Thymus (tissue), 11 donors: ENCODE measurements around the gene COL28A1. TPM values are rescaled to one million over a fixed set of nuclear protein-coding genes. Genes with fewer than 3 reads are reported as not detected.

Source experiments
- DNase-seq, 9 donors: peaks; one replicate each; pipeline ENCODE4 v3.0.0-alpha.2; 2013; ENCODE audit warnings: low spot score in 9 of 9, low read depth in 6 of 9, missing footprints in 1 of 9
- H3K27ac ChIP-seq, 2 donors: one replicate each; pipeline ENCODE4 v1.5.1; 2013; ENCODE audit warnings: control low read depth in 1 of 2, low read depth in 1 of 2, low read length in 1 of 2, mild to moderate bottlenecking in 1 of 2, moderate library complexity in 1 of 2
- H3K27me3 ChIP-seq, 2 donors: one replicate each; pipeline ENCODE4 v1.5.1; 2013; ENCODE audit warnings: low read length in 1 of 2; ENCODE audit not compliant: control insufficient read depth in 2 of 2, insufficient read depth in 1 of 2
- H3K36me3 ChIP-seq, 2 donors: one replicate each; pipeline ENCODE4 v1.5.1; 2013; ENCODE audit warnings: low read length in 1 of 2, mild to moderate bottlenecking in 1 of 2, moderate library complexity in 1 of 2; ENCODE audit not compliant: control insufficient read depth in 2 of 2, insufficient read depth in 2 of 2
- H3K4me1 ChIP-seq, 2 donors: one replicate each; pipeline ENCODE4 v1.5.1; 2013; ENCODE audit warnings: low read length in 2 of 2; ENCODE audit not compliant: control insufficient read depth in 2 of 2, insufficient read depth in 2 of 2
- H3K4me3 ChIP-seq, 2 donors: one replicate each; pipeline ENCODE4 v1.5.1; 2013; ENCODE audit warnings: low read length in 2 of 2, control low read depth in 1 of 2, mild to moderate bottlenecking in 1 of 2
- H3K9me3 ChIP-seq, 2 donors: one replicate each; pipeline ENCODE4 v1.5.1; 2013; ENCODE audit warnings: low read length in 1 of 2, mild to moderate bottlenecking in 1 of 2; ENCODE audit not compliant: control insufficient read depth in 2 of 2, insufficient read depth in 1 of 2
- WGBS: extraction: QIAGEN DNeasy Blood & Tissue Kit; methylation state at CpG from one replicate; pipeline ENCODE4 v1.1.7; 2013; 5-methylcytosine and 5-hydroxymethylcytosine counted together
- polyA plus RNA-seq: library from polyadenylated mRNA; stranded (reverse); fragments of 200-250 nt; gene quantifications from one replicate; pipeline ENCODE4 v1.2.3, GENCODE V29; 2013
- total RNA-seq: library from RNA; stranded (reverse); fragments of 120-200 nt; gene quantifications from one replicate; pipeline ENCODE4 v1.2.4, GENCODE V29; 2013
- donor health status: healthy.

COL28A1 gene
- total and polyA plus RNA-seq, 2 donors: 0.24 to 0.71 TPM

DNA sequence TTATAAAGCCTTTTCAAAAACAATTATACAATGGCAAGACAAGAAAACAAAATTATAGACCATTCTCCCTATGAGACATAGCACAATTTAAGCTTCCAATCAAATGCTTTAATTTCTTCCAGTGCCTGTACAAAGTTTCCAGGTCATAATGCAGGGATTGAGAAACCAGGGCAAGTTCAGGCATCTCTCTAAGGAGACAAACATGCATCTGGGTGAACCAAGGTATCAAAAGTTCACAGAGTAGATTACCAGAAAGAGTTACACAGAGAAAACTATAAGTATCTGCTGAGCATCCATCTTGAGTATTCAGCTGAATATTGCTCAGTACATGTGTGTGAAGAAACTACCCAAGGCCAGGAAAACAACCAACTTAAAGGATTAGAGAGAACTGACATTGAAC, 89.1 kb downstream of the COL28A1 start:
- H3K27ac ChIP-seq: no peak overlapping the region
- no peaks in the 10 kb centered on the region for H3K4me1 ChIP-seq
- no peaks in the 10 kb centered on the region for H3K27me3 ChIP-seq
- H3K9me3 ChIP-seq: peaks cover 0 to 2% of the 10 kb centered on the region in 2 donors
- no peak for DNase-seq
- H3K36me3 ChIP-seq: no peaks in the 10 kb centered on the region
- no peak overlapping the region for H3K4me3 ChIP-seq

DNA sequence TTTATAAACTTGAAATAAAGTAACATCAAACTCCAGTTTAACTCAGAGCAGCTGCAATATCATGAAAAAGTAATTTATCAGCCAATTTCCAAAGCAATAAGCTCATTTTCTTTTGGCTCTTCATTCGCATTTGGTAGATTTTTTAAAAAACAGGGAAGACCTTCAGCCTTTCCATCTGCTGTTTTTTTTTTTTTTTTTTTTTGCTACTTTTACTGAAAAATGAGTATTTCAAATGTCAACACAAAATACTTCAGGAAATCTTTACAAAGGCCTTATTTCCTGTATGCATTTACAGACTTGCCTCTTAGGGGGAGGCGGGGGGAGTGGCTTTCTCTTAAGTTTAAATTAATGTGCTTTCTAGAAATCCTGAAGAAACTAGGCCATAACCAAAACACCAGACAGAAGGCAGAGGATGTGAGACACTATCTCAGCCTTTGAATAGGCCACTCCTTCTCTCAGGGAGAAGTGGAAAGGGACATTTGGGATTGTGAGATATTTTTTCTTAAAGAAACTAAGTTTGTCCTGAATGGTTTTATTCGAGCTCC, 91.8 kb downstream of the COL28A1 start:
- H3K27me3 ChIP-seq: no peaks in the 10 kb centered on the region
- no peak overlapping the region for H3K4me3 ChIP-seq
- no peaks in the 10 kb centered on the region for H3K4me1 ChIP-seq
- no peak overlapping the region for H3K27ac ChIP-seq
- peak in 2 of 9 donors; percentile 2 to 30 for DNase-seq
- WGBS: 73% methylated on average over 3 of the region's 3 CpGs
- H3K9me3 ChIP-seq: peaks cover 0 to 2% of the 10 kb centered on the region in 2 donors
- H3K36me3 ChIP-seq: no peaks in the 10 kb centered on the region

DNA sequence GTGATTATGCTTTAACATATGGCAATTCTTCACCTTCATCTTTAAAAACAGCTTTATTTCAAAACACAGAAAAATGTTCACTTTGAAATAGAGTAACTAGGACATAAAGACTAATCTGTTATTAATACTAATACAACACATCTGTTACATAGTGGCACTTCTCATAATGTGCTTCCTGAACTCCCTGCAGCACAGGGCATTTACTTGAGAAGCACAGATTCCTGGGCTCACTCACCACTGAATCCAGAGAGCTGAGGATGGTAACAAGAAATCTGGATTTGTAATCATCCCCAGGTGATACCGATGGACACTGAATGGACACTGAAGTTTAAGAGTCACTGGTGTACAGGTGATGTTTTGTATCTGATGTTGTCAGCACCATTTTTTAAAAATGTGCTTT, 96.1 kb downstream of the COL28A1 start:
- H3K9me3 ChIP-seq: no peaks in the 10 kb centered on the region
- no peaks in the 10 kb centered on the region for H3K36me3 ChIP-seq

DNA sequence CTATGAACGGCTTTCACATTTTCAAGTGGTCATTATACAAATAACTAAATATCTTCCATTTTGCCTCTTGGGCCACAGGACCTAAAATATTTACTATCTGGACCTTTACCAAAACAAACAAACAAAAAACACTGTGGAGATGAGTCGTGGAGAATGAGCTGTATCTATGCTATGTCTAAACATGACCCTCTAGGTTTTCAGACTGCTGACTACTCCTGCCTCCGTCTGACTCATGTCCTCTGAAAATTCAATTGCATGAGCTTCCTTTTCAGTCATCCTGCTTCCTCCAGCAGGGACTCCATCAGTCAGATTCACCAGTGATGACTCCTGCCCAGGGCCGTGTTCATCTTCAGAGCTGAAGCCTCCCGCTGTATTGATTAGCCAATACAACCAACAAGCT, 96.8 kb downstream of the COL28A1 start:
- Histone ChIP-seq H3K9me3 (no peaks in the 10 kb centered on the region), H3K36me3 (no peaks in the 10 kb centered on the region), H3K4me3 (no peak overlapping the region), H3K4me1 (no peaks in the 10 kb centered on the region), H3K27me3 (no peaks in the 10 kb centered on the region), H3K27ac (no peak overlapping the region)
- 92% methylated on average over 5 of the region's 5 CpGs for WGBS
- no peak for DNase-seq

More for the DNA sequence above, 96.1 kb downstream of the COL28A1 start:
- no peaks in the 10 kb centered on the region for H3K4me1 ChIP-seq
- WGBS: 98% methylated on average over 1 of the region's 1 CpG
- DNase-seq: no peak
- no peaks in the 10 kb centered on the region for H3K27me3 ChIP-seq
- H3K4me3 ChIP-seq: no peak overlapping the region
- H3K27ac ChIP-seq: no peak overlapping the region

DNA sequence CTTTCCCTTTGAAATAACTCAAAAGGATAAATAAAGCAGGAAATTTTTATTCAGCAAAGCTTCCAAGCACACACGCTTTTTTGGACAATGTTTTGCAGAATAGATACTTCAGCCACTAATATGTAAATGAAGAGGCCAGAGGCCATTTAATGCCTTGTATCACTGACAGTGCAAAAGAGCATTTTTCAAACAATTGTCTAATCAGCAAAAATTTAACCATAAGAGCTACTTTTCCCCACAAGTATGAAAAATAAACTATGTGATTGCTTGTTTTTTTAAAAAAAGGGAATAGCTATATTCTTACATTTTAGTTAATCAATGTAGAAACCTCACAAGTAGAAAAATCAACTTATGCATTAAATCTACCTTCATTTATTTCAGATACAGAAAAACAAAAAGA, 99.7 kb downstream of the COL28A1 start:
- H3K9me3 ChIP-seq: no peaks in the 10 kb centered on the region
- no peak for DNase-seq
- no peaks in the 10 kb centered on the region for H3K27me3 ChIP-seq
- no peaks in the 10 kb centered on the region for H3K4me1 ChIP-seq
- no peaks in the 10 kb centered on the region for H3K36me3 ChIP-seq
- H3K4me3 ChIP-seq: no peak overlapping the region
- 97% methylated on average over 1 of the region's 1 CpG for WGBS
- no peak overlapping the region for H3K27ac ChIP-seq

DNA sequence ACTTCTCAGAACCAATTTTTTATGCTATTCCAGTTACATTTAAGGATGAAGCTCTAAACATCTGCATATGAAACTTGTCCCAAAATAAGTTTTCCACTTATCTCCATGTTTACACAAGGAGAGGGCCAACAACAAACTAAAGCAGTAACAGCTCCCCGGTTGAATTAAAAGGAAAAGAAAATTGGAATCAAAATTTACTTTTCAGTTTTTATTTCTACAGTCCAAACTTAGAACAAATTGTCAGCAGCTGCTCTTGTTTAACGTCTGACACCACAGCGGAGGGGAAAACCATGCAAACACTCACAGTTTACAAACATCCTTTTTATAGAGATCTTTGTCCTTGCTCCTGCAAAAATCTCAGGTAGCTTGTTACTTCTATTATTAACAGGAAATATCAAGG, 101.3 kb downstream of the COL28A1 start:
- no peaks in the 10 kb centered on the region for H3K9me3 ChIP-seq
- H3K27ac ChIP-seq: no peak overlapping the region
- WGBS: 93% methylated on average over 3 of the region's 3 CpGs
- no peaks in the 10 kb centered on the region for H3K27me3 ChIP-seq
- DNase-seq: no peak
- H3K36me3 ChIP-seq: no peaks in the 10 kb centered on the region
- H3K4me3 ChIP-seq: no peak overlapping the region
- H3K4me1 ChIP-seq: no peaks in the 10 kb centered on the region

DNA sequence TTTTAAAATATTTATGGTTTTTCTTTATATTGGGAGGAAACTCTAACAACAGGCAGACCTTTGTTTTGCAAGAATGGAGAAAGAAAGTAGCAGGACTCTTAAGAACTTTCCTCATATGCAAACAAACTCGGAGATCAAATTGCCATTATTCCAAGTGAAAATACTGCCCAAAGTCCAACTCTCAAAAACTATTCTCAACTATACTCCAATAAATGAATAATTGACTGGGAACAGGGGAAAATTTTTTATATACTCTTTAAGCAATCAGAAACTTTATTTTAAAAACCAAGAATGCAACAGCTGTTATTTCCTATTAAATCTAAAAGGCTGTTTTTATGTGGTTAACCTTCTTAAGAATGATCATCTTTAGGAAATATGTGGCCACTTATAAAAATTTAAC, 101.9 kb downstream of the COL28A1 start:
- 95% methylated on average over 1 of the region's 1 CpG for WGBS
- H3K36me3 ChIP-seq: no peaks in the 10 kb centered on the region
- no peak for DNase-seq
- H3K9me3 ChIP-seq: no peaks in the 10 kb centered on the region
- H3K27ac ChIP-seq: no peak overlapping the region
- no peaks in the 10 kb centered on the region for H3K4me1 ChIP-seq
- no peaks in the 10 kb centered on the region for H3K27me3 ChIP-seq
- H3K4me3 ChIP-seq: no peak overlapping the region

DNA sequence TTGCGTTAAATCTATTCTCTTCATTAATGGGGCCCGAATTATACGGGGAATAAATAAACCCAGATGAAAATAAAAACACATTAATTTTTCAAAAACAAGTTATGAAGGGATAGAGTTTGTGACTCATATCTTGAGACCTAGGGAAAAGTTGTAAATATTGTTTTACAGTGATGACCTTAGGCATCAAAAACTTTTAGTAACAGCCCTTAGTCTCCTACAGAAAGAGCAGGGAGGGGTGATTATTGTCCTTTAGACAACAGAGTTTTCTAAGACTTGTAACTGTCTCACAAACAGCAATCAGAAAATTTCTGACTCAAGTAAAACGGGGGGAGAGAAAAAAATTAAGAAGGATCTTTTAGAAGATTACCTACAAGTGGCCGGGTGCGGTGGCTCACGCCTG, 102.7 kb downstream of the COL28A1 start:
- Histone ChIP-seq H3K27me3 (no peaks in the 10 kb centered on the region), H3K4me1 (no peaks in the 10 kb centered on the region), H3K9me3 (no peaks in the 10 kb centered on the region), H3K4me3 (no peak overlapping the region), H3K36me3 (no peaks in the 10 kb centered on the region), H3K27ac (no peak overlapping the region)
- WGBS: 97% methylated on average over 7 of the region's 7 CpGs
- no peak for DNase-seq

DNA sequence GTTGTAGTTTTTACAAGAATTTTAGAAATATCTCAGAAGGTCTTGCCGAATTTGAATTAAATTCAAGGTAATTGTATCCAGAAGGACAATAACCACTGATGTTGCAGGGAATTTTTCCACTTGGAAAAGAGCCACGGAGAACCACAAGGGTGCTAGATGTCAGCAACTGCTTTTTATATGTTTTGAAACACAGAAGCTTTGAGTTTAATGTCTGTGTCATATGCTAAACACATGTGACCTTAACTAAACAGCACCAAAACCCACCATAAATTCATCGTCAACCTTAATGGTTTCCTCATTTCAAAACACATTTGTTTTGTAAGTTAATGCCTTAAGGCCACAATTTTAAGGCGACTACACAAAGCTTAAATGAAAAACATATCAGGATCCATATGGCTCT, 106.9 kb downstream of the COL28A1 start:
- H3K27me3 ChIP-seq: no peaks in the 10 kb centered on the region
- no peaks in the 10 kb centered on the region for H3K36me3 ChIP-seq
- no peak overlapping the region for H3K27ac ChIP-seq
- H3K4me1 ChIP-seq: peaks cover 0 to 6% of the 10 kb centered on the region in 2 donors
- no peaks in the 10 kb centered on the region for H3K9me3 ChIP-seq
- H3K4me3 ChIP-seq: no peak overlapping the region
- DNase-seq: no peak
- WGBS: 92% methylated on average over 4 of the region's 4 CpGs

DNA sequence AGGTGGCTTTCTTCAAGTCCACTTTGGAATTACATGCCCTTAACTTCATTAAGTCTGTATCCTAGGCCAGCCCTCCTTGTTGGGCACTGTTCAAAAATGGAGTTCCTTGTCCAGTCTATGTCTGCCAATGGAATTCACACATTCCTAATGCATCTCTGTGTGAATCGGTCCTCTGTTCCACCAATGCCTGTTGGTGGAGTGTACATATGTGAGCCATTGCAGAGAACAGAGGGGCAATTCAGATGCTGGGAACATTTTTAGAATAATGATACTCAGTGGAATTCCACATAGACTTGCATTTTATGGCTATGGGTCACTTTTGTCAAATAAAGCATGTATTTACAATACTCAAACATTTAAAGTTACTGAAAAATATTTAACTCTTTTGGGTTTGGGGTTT, 108.3 kb downstream of the COL28A1 start:
- 97% methylated on average over 1 of the region's 1 CpG for WGBS
- no peak for DNase-seq
- H3K4me1 ChIP-seq: peaks cover 0 to 6% of the 10 kb centered on the region in 2 donors
- no peaks in the 10 kb centered on the region for H3K9me3 ChIP-seq
- no peak overlapping the region for H3K4me3 ChIP-seq
- H3K27me3 ChIP-seq: no peaks in the 10 kb centered on the region
- no peak overlapping the region for H3K27ac ChIP-seq
- H3K36me3 ChIP-seq: no peaks in the 10 kb centered on the region
